Testis (tissue), 3 donors: Measurements from ENCODE around the gene KIF17. TPM values are rescaled to one million over a fixed set of nuclear protein-coding genes. Genes with fewer than 3 reads are reported as not detected.

Experiments used
- DNase-seq: peaks from one replicate; pipeline ENCODE4 v3.0.0-alpha.2; 2019
- H3K27ac ChIP-seq, 2 donors: fragments of 200-600 bp; sonication (generic); one replicate each; pipeline ENCODE4 v1.5.1; 2019
- H3K27me3 ChIP-seq: fragments of 200-600 bp; sonication (generic); one replicate; pipeline ENCODE4 v1.5.1; 2019
- H3K36me3 ChIP-seq: fragments of 200-600 bp; sonication (generic); one replicate; pipeline ENCODE4 v1.5.1; 2017; ENCODE audit warnings: low read depth; ENCODE audit errors: missing control alignments
- H3K4me1 ChIP-seq: fragments of 200-600 bp; sonication (generic); one replicate; pipeline ENCODE4 v1.5.1; 2019
- H3K4me3 ChIP-seq, 2 donors: fragments of 200-600 bp; sonication (generic); one replicate each; pipeline ENCODE4 v1.5.1; 2017 to 2019
- H3K9me3 ChIP-seq: fragments of 200-600 bp; sonication (generic); one replicate; pipeline ENCODE4 v1.5.1; 2017
- CTCF ChIP-seq, 3 experiments: fragments of 450-650 bp in 2 of 3; fragments of 200-600 bp in 1 of 3; sonication (generic) in 1 of 3; IDR thresholded peaks; one replicate each; pipeline ENCODE4 v1.5.1; 2016 to 2019; ENCODE audit warnings: antibody characterized with exemption in 3 of 3, mild to moderate bottlenecking in 2 of 3, moderate library complexity in 1 of 3
- POLR2A ChIP-seq: fragments of 450-650 bp; IDR thresholded peaks from one replicate; pipeline ENCODE4 v1.6.1; 2017; ENCODE audit warnings: antibody characterized with exemption, mild to moderate bottlenecking, moderate library complexity
- WGBS, 2 donors: methylation state at CpG; one replicate each; pipeline ENCODE4 v1.1.5; 2018; 5-methylcytosine and 5-hydroxymethylcytosine counted together
- intact Hi-C: fragments of 100-400 bp; cut with DNase I; formaldehyde crosslinking; loops from one replicate; pipeline ENCODE4 v1.15.1; 2023; ENCODE audit warnings: low total_unique reads
- polyA plus RNA-seq: library from polyadenylated mRNA; stranded (reverse); fragments of 350-450 nt; fragmentation: Illumina TruSeq; extraction: RNeasy Lipid Tissue Mini Kit (QIAGEN cat#74804); gene quantifications from one replicate; pipeline ENCODE4 v1.2.3, GENCODE V29; 2014; ENCODE audit warnings: low read depth, low replicate concordance; ENCODE audit not compliant: insufficient read depth
- total RNA-seq, 2 donors: library from RNA; depleted of rRNA; stranded (reverse); fragments of >200 nt; gene quantifications; one replicate each; pipeline ENCODE4 v1.2.3, GENCODE V29; 2016

The KIF17 gene
- total and polyA plus RNA-seq, 3 donors from 2014 or later, result 36.1 to 80.2 (median 54.1) TPM

DNA sequence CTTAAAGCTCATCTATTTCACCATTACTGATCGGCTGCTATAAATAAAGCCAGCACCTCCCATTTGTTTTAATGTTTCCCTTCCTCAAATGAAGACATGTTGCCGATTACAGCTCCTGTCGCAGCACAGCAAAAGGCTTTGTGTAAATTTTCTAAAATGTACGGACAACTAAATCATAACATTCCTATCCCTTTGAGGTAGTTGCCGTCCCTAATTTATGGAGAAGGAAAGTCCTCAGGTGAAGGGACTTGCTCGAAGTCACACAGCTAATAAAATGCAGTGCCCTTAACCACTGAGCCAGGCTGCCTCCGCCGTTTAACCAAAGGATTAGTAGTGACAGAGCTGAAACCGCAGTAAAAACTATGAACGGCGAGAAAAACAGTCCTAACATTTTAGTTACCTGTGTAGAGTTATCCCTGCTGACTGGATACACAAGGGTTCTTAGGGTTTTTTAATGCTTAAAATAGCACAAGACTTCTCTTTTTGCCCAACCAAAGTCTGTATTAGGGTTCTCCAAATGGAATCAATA is 83.7 kb downstream of the KIF17 start:
- peak overlapping the region; percentile 92 to 100 for H3K4me3 ChIP-seq
- no peaks in the 10 kb centered on the region for H3K36me3 ChIP-seq
- DNase-seq, result no peak
- no peaks in the 10 kb centered on the region for H3K9me3 ChIP-seq
- H3K27me3 ChIP-seq, result no peaks in the 10 kb centered on the region
- peak overlapping the region; percentile 92 for H3K27ac ChIP-seq
- 3% methylated on average over 11 of the region's 11 CpGs for WGBS, 2 donors
- TF ChIP-seq CTCF (IDR thresholded peaks at IDR 0.05) (no peak), POLR2A (no peak)
- intact Hi-C loops, result no loop called here
- H3K4me1 ChIP-seq, result peaks cover 17% of the 10 kb centered on the region

DNA sequence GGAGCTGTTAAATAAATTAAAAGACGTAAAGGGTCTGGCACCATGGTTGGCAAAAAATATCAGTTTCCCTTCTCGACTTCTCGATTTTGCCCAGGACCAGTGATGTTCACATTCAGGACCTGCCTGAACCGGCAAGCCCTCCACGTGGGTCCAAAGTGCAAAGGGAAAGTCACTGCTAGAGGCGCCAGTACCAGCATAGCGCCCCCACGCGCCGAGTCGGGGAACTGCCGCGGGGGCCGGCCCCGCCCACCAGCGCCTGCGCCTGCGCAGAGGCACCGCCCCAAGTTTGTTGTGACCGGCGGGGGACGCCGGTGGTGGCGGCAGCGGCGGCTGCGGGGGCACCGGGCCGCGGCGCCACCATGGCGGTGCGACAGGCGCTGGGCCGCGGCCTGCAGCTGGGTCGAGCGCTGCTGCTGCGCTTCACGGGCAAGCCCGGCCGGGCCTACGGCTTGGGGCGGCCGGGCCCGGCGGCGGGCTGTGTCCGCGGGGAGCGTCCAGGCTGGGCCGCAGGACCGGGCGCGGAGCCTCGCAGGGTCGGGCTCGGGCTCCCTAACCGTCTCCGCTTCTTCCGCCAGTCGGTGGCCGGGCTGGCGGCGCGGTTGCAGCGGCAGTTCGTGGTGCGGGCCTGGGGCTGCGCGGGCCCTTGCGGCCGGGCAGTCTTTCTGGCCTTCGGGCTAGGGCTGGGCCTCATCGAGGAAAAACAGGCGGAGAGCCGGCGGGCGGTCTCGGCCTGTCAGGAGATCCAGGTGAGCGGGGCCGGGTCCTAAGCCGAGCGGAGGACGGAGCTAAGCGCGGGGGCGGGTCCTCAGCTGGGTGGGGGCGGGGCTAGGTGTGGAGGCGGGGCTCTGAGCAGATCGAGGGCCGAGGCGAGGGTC is 84.4 kb downstream of the KIF17 start, which contains the start of gene PINK1:
Gene PINK1, plus strand, starts transcription at position 269 of the 875 bp plus-strand sequence. Its CDS starts 91 bp downstream, at position 360.
- Histone ChIP-seq H3K4me3 (peak within 1 kb of the TSS; percentile 92 to 100), H3K27ac (peak within 1 kb of the TSS; percentile 92), H3K36me3 (no peaks in the 10 kb centered on the region), H3K27me3 (no peaks in the 10 kb centered on the region), H3K9me3 (no peaks in the 10 kb centered on the region), H3K4me1 (peaks cover 17% of the 10 kb centered on the region)
- intact Hi-C loops, result no loop called here
- DNase-seq, result peak; percentile 87
- TF ChIP-seq CTCF (IDR thresholded peaks at IDR 0.05) (peak; percentile 98 to 99 (median 99)), POLR2A (peak; percentile 53)
- WGBS, 2 donors, result 1 to 2% methylated on average over 44 to 56 of the region's 93 CpGs

GRCh38 chr1:20632386-20632785 is 85.4 kb downstream of the KIF17 start:
- no peak overlapping the region for H3K27ac ChIP-seq
- no peaks in the 10 kb centered on the region for H3K9me3 ChIP-seq
- 52 to 69% methylated on average over 3 of the region's 3 CpGs for WGBS, 2 donors
- H3K4me3 ChIP-seq, result peak overlapping the region in 1 of 2 donors; percentile 92
- no peaks in the 10 kb centered on the region for H3K27me3 ChIP-seq
- H3K4me1 ChIP-seq, result peaks cover 17% of the 10 kb centered on the region
- intact Hi-C loops, result no loop called here
- DNase-seq, result no peak
- no peaks in the 10 kb centered on the region for H3K36me3 ChIP-seq
- no peak for TF ChIP-seq CTCF (IDR thresholded peaks at IDR 0.05)
- no peak for TF ChIP-seq POLR2A

GRCh38 chr1:20630729-20631128 is 87.1 kb downstream of the KIF17 start:
- intact Hi-C loops, result no loop called here

More at GRCh38 chr1:20630729-20631128, 87.1 kb downstream of the KIF17 start:
- Histone ChIP-seq H3K9me3 (no peaks in the 10 kb centered on the region), H3K4me1 (peaks cover 17% of the 10 kb centered on the region), H3K4me3 (no peak overlapping the region), H3K27me3 (no peaks in the 10 kb centered on the region), H3K36me3 (no peaks in the 10 kb centered on the region), H3K27ac (no peak overlapping the region)
- TF ChIP-seq POLR2A (no peak), CTCF (IDR thresholded peaks at IDR 0.05) (no peak)
- DNase-seq, result no peak
- WGBS, 2 donors, result 35 to 44% methylated on average over 4 of the region's 4 CpGs
